NCI-H1930 (cell line): ENCODE data around the gene MIDN.
"Not testable (repeated sequence)": the region's sequence is repeated elsewhere in the genome, so short reads cannot be mapped to it uniquely, and the experiment has no call there.

Experiments
- DNase-seq, 2 experiments: peaks; one replicate each; lab custom pipeline; 2025; lab: John Stamatoyannopoulos, UW

The MIDN gene

GRCh38 chr19:1246265-1247087, 1.9 kb upstream of the MIDN start:
- DNase-seq: not testable (repeated sequence)

GRCh38 chr19:1247748-1248138, 640 bp upstream of the MIDN start:
- no peak for DNase-seq

- DNase-seq: peak; percentile 79 to 88
Observed at GRCh38 chr19:1248786-1249297, 459 bp downstream of the MIDN start.

GRCh38 chr19:1249298-1249989, 1.1 kb downstream of the MIDN start:
- DNase-seq: peak; percentile 77 to 82

- no peak for DNase-seq
Observed at GRCh38 chr19:1249990-1250436, 1.6 kb downstream of the MIDN start.

- DNase-seq: peak in 1 of 2 experiments; percentile 21
Observed at GRCh38 chr19:1250437-1251260, 2.3 kb downstream of the MIDN start.

- DNase-seq: no peak
Observed at GRCh38 chr19:1251330-1252220, 3.2 kb downstream of the MIDN start.

GRCh38 chr19:1252221-1252820, 3.9 kb downstream of the MIDN start:
- DNase-seq: no peak

GRCh38 chr19:1252821-1253513, 4.6 kb downstream of the MIDN start:
- no peak for DNase-seq

GRCh38 chr19:1253514-1254080, 5.2 kb downstream of the MIDN start:
- DNase-seq: no peak

GRCh38 chr19:1254081-1254527, 5.7 kb downstream of the MIDN start:
- DNase-seq: no peak

GRCh38 chr19:1254530-1255185, 6.3 kb downstream of the MIDN start:
- DNase-seq: no peak

- DNase-seq: no peak
Observed at GRCh38 chr19:1255186-1256161, 7.1 kb downstream of the MIDN start.

- no peak for DNase-seq
Observed at GRCh38 chr19:1256646-1257474, 8.5 kb downstream of the MIDN start.

- no peak for DNase-seq
Observed at GRCh38 chr19:1257475-1258162, 9.2 kb downstream of the MIDN start.

- no peak for DNase-seq
Observed at GRCh38 chr19:1258163-1258492, 9.7 kb downstream of the MIDN start.
